ENCODE measurements around the gene EVI5L. TPM values are rescaled to one million over a fixed set of nuclear protein-coding genes. Genes with fewer than 3 reads are reported as not detected.

Gene EVI5L
- total and polyA plus RNA-seq, 2 donors, result 7.8 to 21.1 TPM

DNA sequence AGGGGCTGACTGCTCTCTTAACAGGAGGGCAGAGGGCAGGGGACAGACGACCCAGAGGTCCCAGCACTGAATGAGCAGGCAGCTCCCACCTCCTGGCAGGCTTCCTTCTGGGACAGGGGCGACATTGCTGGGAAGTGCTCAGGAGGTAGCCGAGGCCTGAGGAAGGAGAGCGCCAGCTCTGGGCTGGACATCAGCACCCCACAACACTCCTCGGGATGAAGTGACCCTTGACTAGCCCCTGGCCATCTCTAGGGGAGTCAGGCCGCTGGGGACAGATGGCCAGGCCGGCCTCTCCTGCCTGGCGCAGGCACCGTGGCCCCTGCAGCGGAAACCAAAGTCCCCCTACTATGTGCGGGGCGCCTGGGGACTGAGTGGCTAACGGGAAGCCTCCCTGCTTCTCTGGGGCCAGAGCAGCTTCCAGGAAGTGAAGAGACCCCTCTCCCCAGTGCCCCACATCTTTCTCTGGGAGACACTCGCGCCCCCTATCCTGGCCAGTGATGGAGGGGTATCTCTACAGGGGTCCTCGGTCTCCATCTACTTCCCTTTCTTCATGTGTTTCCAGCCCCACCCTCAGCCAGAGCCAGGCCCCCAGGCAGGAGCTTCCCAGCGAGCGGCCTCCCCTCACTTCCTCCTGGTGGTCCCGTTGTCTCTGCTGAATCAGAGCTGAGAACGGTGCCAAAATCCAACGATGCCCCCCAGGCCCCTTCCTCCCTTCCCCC is 34.1 kb downstream of the EVI5L start:
- H3K27ac ChIP-seq (ENCODE audit: low read depth), result no peak overlapping the region
- WGBS, result 83% methylated on average over 21 of the region's 21 CpGs

DNA sequence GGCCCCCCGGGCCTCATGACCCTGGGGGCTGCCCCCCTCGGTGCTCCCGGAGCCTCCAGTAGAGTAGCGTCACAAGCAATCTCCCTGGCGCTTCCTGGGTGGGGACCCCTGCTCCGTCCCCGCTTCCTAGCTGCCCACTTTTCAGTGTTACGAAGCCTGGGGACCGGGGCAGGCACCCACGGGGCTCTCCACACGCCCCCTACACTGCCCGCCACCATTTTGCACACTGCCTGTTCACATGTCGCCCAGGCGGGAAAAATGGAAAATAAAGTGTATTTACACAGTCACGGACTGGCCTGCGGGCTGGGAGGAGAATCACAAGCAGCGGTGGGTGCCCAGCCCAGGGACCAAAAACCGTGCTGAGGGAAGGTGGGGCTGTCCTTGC is 34.7 kb downstream of the EVI5L start:
- WGBS, result 67% methylated on average over 18 of the region's 18 CpGs
- H3K36me3 ChIP-seq (ENCODE audit: insufficient read depth), result no peaks in the 10 kb centered on the region
- DNase-seq (ENCODE audit: extremely low spot score), result no peak
- H3K27ac ChIP-seq (ENCODE audit: low read depth), result no peak overlapping the region
- no peak overlapping the region for H3K4me3 ChIP-seq (ENCODE audit: low read depth, low read length)
- peaks cover 2% of the 10 kb centered on the region for H3K4me1 ChIP-seq (ENCODE audit: insufficient read depth)

More for the DNA sequence above, 34.1 kb downstream of the EVI5L start:
- Histone ChIP-seq H3K36me3 (ENCODE audit: insufficient read depth) (no peaks in the 10 kb centered on the region), H3K4me3 (ENCODE audit: low read depth, low read length) (no peak overlapping the region), H3K4me1 (ENCODE audit: insufficient read depth) (peaks cover 2% of the 10 kb centered on the region)
- no peak for DNase-seq (ENCODE audit: extremely low spot score)

DNA sequence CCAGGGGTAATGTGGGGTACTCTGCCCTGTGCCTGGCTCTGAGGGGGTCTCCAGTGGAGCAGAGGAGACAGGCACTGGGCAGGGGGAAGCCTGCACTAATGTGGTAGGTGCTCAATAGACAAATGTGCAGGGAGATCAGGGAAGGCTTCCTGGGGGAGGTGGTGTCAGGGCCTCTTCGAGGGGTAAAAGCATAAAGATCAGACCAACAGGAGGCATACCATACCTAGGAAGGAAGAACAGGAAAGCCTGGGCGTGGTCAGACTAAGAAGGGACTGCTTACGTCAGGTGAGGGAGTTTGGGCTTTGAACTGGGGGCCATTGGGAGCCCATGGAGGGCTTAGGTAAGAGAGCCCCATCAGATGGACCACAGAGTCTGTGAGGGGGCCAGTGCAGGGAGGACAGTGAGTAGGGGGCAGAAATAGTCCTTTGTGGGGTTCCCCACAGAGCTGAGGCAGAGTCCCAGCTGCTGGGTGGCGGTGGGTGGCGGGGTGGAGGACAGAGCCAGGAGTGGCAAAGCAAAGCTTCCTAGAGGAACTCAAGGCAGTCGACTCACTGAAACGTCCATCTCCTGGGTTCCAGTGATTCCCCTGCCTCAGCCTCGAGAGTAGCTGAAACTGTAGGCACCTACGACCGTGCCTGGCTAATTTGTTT is 35.4 kb downstream of the EVI5L start:
- no peaks in the 10 kb centered on the region for H3K36me3 ChIP-seq (ENCODE audit: insufficient read depth)
- no peak overlapping the region for H3K27ac ChIP-seq (ENCODE audit: low read depth)
- WGBS, result 49% methylated on average over 10 of the region's 10 CpGs
- H3K4me3 ChIP-seq (ENCODE audit: low read depth, low read length), result no peak overlapping the region
- no peak for DNase-seq (ENCODE audit: extremely low spot score)
- H3K4me1 ChIP-seq (ENCODE audit: insufficient read depth), result peaks cover 2% of the 10 kb centered on the region

DNA sequence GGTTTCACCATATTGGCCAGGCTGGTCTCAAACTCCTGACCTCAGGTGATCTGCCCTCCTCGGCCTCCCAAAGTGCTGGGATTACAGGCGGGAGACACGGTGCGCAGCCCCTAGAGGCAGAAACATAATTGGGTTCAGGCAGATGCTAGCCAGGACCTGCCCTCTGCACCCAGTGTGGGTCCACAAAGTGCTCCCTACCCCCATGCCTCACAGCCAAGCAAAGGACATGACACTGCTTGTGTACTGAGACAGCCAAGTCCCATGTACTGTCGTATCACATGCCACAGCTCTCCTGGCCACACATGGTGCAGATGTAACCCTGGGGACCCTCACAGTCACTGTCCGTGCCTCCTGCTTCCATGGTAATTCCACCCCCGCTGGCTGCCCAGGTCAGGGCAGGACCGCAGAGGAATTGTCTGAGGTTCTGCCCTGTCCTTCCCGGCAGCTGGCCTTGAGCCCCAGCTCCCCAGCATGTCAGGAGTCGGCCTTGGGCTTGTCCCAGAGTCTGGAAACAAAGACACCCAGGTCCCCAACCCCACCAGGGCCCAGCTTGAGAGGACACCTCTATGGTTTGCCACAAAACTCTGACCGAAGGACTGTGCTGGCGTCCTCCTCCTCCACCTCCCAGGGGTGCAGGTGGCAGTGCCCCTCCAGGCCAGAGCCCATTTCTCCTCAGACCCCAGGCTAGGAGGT is 36.5 kb downstream of the EVI5L start:
- no peak for DNase-seq (ENCODE audit: extremely low spot score)
- WGBS, result 64% methylated on average over 12 of the region's 12 CpGs
- Histone ChIP-seq H3K4me1 (ENCODE audit: insufficient read depth) (peaks cover 2% of the 10 kb centered on the region), H3K4me3 (ENCODE audit: low read depth, low read length) (no peak overlapping the region), H3K27ac (ENCODE audit: low read depth) (no peak overlapping the region), H3K36me3 (ENCODE audit: insufficient read depth) (no peaks in the 10 kb centered on the region)

DNA sequence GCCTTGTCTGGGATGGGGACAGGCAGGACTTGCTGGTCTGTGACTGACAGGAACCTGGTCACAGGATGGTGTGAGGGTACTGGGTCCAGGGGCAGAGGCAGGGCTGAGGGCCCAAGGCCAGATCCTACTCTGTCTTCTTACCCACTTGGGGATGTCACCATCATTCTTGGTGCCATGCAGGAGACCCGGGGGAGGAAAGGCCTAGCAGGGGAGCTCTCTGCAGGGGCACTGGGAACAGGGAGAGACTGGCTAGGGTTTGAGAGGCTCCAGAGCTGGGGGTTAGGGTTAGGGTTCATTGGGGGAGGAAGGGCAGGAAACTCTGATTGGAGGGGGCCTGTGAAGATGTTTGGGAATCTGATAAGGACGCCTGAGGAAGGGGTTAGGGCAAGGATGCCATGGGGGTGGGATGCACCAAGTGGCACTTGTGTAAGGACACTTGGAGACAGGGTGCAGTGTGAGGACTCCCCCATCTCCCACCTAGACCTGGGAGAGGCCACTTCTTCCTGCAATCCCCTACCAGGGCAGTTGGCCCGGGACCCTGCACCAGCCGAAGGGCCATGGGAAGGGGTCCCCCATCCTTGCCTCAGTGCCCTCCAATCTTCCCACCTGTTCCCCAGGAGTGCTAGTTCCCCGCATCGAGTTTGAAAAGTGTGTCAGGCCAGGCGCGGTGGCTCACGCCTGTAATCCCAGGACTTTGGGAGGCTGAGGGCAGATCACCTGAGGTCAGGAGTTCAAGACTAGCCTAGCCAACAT is 37.2 kb downstream of the EVI5L start:
- no peaks in the 10 kb centered on the region for H3K36me3 ChIP-seq (ENCODE audit: insufficient read depth)
- peaks cover 2% of the 10 kb centered on the region for H3K4me1 ChIP-seq (ENCODE audit: insufficient read depth)
- 82% methylated on average over 9 of the region's 9 CpGs for WGBS

DNA sequence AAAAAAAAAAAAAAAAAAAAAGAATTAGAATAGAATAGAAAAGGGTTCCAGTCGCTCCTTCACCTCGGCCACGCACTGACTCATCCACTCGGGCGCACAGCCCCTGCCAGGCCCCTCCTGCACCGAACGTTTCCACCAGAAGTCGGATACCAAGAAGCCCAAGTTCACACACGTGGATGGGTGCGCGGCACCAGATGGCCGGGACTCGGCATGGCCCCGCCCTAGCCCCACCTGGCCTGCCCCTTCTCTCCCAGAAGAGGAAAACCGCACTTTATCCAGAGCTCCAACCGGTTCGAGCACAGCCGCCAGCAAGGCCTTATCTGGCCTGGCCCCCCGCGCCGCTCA is 38.3 kb downstream of the EVI5L start:
- no peak for DNase-seq (ENCODE audit: extremely low spot score)
- peaks cover 2% of the 10 kb centered on the region for H3K4me1 ChIP-seq (ENCODE audit: insufficient read depth)
- H3K36me3 ChIP-seq (ENCODE audit: insufficient read depth), result no peaks in the 10 kb centered on the region
- 18% methylated on average over 21 of the region's 21 CpGs for WGBS
- H3K27ac ChIP-seq (ENCODE audit: low read depth), result no peak overlapping the region
- H3K4me3 ChIP-seq (ENCODE audit: low read depth, low read length), result no peak overlapping the region

More for the DNA sequence above, 37.2 kb downstream of the EVI5L start:
- no peak overlapping the region for H3K4me3 ChIP-seq (ENCODE audit: low read depth, low read length)
- no peak overlapping the region for H3K27ac ChIP-seq (ENCODE audit: low read depth)
- no peak for DNase-seq (ENCODE audit: extremely low spot score)

DNA sequence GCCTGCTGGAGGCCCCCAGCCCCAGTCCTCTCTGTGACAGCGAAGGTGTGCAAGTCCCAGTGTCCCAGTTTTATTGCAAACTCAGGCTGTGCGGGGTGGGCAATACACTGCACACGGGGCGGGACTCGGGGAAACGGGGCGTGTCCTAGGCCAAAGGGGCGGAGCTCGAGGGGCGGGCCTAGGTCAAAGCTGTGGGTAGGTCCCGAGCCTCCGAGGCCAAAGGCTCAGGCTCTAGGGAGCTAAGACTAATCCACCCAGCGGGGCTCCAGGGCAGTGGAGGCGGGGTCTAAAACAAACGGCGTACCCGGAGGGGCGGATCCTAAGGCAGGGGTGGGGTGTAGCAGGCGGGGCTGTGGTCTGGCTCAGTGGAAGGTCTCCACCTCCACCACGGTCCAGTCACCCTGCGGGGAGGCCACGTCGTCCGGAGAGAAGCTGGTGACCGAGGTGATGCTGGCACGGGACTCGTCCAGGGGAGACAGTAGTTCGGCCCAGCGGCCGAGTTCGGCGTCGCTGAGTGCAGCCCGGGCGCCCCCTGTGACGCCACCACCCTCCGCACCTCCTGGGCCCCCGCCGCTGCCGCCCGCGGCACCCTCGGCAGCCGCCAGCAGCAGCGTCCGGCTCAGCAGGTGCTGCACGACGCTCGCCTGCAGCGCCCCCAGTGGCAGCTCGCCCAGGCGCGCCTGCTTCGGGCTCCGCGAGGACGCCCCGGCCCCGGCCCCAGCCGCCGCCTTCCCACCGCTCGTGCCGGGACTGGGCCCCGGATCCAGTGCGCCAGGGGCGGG is 38.8 kb downstream of the EVI5L start:
- H3K36me3 ChIP-seq (ENCODE audit: insufficient read depth), result no peaks in the 10 kb centered on the region
- 2% methylated on average over 67 of the region's 67 CpGs for WGBS
- H3K4me3 ChIP-seq (ENCODE audit: low read depth, low read length), result peak overlapping the region; percentile 25
- H3K4me1 ChIP-seq (ENCODE audit: insufficient read depth), result peaks cover 3% of the 10 kb centered on the region
- DNase-seq (ENCODE audit: extremely low spot score), result no peak
- H3K27ac ChIP-seq (ENCODE audit: low read depth), result peak overlapping the region; percentile 45

DNA sequence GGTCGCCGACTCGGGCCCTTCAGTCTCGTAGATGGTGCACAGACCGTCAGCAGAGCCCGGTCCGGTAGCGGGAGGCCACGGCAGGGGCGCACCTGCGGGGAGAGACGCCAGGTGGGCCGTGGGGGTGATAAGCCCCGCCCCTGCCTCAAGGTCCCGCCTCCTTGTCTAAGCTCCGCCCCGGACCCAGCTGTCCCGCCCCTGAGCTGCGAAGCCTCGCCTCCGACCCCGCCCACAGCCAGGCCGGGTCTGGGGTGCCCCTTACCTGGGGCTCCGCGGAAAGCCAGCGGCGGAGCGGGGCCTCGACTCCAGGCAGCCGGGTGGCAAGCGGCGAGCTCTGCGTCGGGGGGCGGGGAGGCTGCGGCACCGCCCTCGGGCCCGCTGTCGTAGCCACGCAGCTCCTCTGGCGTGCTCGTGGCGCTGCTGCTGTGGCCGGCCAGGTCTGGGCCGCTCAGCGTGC is 39.5 kb downstream of the EVI5L start:
- H3K4me1 ChIP-seq (ENCODE audit: insufficient read depth), result peaks cover 5% of the 10 kb centered on the region

DNA sequence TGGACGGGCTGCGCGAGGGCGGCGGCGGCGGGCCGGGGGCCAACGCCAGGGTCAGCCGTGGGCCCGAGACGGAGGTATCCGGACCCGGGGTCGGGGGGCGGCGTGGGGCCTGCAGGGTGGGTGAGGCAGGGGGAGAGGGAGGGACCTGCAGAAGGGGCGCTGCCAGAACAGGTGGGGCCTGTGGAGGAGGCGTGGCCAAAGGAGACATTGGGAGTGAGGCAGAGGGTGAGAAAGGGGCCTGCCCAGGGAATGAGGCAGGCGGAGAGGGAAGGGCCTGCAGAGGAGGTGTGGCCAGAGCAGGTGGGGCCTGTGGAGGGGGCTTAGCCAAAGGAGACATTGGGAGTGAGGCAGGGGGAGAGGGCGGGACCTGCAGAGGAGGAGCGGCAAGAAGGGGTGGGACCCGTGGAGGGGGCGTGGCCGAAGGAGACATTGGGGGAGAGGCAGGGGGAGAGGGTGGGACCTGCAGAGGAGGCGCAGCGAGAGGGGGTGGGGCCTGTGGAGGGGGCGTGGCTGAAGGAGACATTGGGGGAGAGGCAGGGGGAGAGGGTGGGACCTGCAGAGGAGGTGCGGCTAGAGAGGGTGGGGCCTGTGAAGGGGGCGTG is 40.0 kb downstream of the EVI5L start:
- WGBS, result 32% methylated on average over 30 of the region's 30 CpGs

More for the DNA sequence above, 39.5 kb downstream of the EVI5L start:
- 5% methylated on average over 47 of the region's 47 CpGs for WGBS
- DNase-seq (ENCODE audit: extremely low spot score), result no peak
- Histone ChIP-seq H3K27ac (ENCODE audit: low read depth) (peak overlapping the region; percentile 0), H3K4me3 (ENCODE audit: low read depth, low read length) (peak overlapping the region; percentile 25), H3K36me3 (ENCODE audit: insufficient read depth) (no peaks in the 10 kb centered on the region)

DNA sequence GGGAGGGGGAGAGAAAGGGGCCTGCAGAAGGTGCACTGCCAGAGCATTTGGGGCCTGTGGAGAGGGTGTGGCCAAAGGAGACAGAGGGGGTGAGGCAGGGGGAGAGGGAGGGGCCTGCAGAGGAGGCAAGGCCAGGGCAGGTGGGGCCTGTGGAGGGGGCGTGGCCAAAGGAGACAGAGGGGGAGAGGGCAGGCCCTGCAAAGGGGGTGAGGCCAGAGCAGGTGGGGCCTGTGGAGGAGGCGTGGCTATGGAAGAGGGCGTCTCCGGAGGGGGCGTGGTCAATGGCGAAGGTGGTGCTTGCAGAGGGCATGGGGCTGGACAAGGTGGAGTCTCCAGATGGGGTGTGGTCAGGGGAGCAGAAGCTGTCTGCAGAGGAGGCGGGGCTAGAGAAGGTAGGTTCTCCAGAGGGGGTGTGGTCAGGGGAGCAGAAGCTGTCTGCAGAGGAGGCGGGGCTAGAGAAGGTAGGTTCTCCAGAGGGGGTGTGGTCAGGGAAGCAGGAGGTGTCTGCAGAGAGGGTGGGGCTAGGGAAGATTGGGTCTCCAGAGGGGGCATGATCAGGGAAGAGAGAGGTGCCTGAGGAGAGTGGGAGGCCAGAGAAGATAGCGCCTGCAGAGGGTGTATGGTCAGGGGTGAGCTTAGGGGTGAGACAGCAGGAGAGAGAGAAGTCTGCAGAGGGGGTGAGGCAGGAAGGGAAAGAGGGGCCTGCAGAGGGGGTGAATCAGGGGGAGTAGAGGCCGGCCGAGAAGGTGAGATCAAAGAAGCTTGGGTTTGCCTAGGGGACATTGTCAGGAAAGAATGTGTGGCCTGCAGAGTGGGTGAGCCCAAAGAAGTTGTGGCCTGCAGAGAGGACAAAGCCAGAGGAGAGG is 40.8 kb downstream of the EVI5L start:
- H3K36me3 ChIP-seq (ENCODE audit: insufficient read depth), result no peaks in the 10 kb centered on the region
- no peak for DNase-seq (ENCODE audit: extremely low spot score)
- H3K4me1 ChIP-seq (ENCODE audit: insufficient read depth), result peaks cover 5% of the 10 kb centered on the region
- no peak overlapping the region for H3K4me3 ChIP-seq (ENCODE audit: low read depth, low read length)
- 71% methylated on average over 11 of the region's 11 CpGs for WGBS
- H3K27ac ChIP-seq (ENCODE audit: low read depth), result no peak overlapping the region

More for the DNA sequence above, 40.0 kb downstream of the EVI5L start:
- Histone ChIP-seq H3K4me1 (ENCODE audit: insufficient read depth) (peaks cover 5% of the 10 kb centered on the region), H3K4me3 (ENCODE audit: low read depth, low read length) (peak overlapping the region; percentile 25), H3K27ac (ENCODE audit: low read depth) (no peak overlapping the region), H3K36me3 (ENCODE audit: insufficient read depth) (no peaks in the 10 kb centered on the region)
- no peak for DNase-seq (ENCODE audit: extremely low spot score)

DNA sequence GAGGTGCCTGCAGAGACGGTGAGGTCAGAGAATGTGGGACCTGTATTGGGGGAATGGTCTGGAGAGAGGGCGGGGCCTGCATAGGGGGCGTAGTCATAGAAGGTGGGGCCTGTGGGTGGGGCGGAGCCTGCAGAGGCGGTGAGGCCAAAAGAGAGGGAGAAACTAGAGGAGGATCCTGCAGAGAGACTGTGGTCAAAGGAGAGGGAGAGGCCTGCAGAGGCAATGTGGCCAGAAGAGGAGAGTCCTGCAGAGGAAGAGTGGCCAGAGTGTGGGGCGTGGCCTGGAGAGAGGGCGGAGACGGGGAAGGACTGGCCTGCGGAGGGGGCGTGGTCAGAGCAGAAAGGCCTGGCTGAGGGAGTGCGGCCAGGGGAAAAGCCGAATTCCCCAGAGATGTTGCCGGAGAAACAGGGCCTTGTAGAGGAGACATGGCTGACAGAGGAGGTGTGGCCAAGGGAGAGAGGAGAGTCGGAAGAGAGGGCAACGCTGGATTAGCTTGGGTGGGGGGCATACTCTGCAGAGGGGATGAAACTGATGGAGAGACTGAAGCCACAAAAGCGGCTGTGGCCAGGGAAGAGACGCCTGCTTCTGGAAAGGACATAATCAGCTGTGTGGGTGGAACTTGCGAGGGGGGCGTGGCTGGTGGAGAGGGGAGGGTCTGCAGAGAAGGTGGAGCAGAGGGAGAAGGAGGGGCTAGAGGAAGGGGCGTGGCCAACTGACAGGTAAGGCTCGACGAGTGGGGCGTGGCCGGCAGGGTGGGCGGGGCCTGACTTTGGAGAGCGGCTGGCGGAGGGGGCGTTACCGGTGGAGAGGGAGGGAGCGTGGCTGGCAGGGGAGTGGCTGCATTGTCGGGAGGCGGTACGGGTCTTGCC is 41.7 kb downstream of the EVI5L start:
- Histone ChIP-seq H3K36me3 (ENCODE audit: insufficient read depth) (no peaks in the 10 kb centered on the region), H3K27ac (ENCODE audit: low read depth) (no peak overlapping the region), H3K4me1 (ENCODE audit: insufficient read depth) (peaks cover 5% of the 10 kb centered on the region), H3K4me3 (ENCODE audit: low read depth, low read length) (no peak overlapping the region)
- WGBS, result 8% methylated on average over 33 of the region's 33 CpGs
- DNase-seq (ENCODE audit: extremely low spot score), result peak; percentile 78
